CD4-positive, alpha-beta T cell treated with Interferon gamma for 1 hour (primary cell): ENCODE measurements around the gene MLC1.
A peak's percentile ranks its signal among the peaks of the same experiment; 100 is the strongest.

Source experiments
- DNase-seq: peaks from one replicate; pipeline ENCODE4 v3.0.0-alpha.2; 2020

MLC1 gene

DNA sequence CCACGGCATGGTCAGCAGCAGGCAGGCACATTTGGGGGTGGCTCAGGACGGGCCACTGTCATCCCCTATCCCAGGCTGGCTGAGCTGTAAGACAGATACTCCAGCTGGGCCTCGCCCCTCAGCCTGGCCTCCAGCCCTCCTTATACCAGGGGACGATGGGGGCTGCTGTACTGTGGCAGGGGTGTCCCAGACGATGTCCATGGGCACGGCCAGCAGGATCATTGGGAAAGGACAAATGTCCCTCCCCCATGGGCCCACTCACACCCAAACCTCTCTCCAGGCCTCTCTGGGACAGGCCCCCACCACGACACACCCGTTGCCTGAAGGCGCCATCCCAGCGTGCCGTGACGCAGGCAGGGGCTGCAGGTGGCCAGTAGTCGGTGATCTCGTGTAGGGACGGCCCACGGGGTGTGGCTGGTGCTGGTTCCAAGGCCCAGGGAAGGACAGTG, 71.1 kb downstream of the MLC1 start:
- no peak for DNase-seq

DNA sequence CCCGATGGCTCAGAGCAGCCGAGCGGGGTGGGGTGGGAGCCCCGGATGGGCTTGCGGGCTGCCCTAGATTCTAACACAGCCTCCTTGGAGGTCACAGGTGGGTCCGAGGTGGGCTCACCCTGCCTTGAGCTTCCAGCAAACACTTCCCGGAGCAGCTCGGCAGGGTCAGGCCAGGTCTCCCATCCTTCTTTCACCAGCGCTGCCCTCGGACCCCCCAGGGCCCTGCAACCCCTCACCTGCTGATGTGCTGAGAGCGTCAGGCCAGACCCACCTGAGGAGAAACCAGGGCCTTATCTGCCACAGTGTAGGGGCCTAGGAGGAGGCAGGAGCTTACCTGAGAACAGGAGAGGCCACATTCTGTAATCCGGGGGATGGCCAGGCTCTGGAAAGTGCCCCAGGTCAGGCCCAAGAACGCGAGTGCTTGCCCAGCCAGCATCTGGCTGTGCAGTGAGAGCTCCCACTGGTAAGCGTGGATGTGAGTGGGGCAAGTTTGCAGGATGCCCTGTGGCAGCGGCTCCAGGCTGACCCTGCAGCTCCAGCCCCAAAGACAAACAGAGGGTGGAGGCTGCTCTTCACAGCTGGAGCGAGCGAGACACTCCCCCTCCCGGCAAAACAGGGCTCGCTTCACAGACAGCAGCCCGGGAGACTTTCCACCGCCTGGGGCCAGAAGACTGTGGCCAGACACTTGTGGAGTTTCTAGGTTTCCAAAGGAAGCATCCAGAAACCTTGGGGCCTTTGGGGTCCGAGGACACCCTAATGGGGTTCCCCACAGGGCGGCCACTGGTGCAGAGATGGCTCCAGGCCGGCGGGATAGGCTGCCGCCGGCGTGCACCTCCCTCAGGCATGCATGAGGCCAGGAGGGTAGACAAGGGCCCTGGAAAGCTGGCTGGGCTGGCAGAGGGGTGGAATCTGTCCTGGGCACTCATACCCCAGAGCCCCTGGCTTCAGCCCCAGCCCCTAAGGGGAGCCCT, 72.7 kb downstream of the MLC1 start, which contains the start of gene IL17REL:
Gene IL17REL, minus strand, starts transcription at position 555 of the 971 bp plus-strand sequence. Its CDS starts 119 bp downstream, at position 436.
- DNase-seq = no peak

DNA sequence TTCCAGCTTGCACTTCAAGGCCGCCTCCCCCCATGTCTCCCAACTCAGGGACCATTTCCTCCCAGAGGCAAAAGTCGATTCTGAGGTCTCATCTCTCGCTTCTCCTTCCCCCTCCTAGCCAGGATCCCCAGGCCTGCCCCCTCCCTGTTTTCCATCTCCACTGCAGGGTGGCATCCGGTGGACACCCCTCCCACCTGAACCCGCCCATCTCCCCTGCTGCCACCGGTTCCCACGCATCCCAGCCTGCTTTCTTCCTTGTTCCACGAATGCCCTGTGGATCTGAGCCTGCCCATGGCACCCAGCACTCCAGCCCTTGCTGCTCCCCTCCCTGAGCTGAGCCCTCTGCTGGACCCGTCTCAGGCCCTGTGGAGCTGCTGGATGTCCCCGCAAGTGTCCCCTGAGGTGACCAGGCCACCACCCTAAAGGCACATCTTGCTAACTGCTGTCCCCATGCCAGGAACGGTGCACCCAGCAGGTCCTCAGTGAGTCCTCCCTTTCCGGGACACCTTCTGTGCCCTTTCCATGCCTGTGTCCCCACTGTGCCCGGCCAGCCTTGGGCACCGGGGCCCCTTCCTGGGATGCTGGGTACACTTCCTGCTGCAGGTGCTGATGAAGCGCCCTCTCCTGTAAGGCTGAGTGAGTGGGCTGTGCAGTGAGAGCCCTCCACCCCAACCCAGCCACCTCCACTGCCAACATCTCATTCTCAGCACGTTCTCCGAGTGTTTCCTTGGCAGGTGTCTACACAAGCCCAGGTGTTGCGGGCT, 73.6 kb downstream of the MLC1 start:
- DNase-seq = no peak

DNA sequence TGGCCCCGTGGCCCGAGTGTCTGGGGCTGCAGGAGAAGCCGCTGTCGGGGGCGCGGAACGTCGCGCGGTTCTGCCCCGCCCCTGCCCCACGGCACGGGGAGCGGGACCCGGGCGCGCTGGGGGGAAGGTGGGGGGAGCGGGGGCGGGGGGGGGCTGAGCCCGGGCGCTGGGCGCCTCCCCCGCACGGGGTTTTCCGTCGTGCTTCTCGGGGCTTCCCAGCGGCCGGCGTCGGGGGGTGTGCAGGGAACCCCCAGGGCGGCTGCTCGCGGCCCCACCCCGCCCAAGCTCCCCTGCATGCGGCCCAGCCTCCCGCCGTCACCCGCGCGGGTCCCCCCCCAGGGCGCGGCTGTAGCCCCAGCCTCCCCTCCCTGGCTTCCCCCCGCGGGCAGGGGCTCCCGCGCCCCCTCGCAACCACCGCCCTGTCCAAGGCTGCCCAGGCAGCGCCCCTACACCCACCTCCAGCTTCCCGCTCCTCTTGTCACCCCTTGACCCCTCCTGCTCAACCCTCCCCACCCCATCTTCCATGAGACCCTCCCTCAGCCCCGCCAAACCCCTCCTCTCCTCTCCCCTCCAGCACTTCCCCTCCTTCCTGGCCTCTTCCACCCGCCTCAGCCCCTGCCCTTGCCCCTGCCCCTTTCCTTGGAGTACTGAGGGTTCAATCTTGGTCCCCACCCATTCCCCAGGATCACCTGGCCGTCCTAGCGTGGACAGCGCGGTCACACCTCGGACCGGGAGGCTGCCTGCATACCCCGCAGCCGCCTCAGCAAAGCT, 74.4 kb downstream of the MLC1 start:
- DNase-seq = peak; percentile 80

DNA sequence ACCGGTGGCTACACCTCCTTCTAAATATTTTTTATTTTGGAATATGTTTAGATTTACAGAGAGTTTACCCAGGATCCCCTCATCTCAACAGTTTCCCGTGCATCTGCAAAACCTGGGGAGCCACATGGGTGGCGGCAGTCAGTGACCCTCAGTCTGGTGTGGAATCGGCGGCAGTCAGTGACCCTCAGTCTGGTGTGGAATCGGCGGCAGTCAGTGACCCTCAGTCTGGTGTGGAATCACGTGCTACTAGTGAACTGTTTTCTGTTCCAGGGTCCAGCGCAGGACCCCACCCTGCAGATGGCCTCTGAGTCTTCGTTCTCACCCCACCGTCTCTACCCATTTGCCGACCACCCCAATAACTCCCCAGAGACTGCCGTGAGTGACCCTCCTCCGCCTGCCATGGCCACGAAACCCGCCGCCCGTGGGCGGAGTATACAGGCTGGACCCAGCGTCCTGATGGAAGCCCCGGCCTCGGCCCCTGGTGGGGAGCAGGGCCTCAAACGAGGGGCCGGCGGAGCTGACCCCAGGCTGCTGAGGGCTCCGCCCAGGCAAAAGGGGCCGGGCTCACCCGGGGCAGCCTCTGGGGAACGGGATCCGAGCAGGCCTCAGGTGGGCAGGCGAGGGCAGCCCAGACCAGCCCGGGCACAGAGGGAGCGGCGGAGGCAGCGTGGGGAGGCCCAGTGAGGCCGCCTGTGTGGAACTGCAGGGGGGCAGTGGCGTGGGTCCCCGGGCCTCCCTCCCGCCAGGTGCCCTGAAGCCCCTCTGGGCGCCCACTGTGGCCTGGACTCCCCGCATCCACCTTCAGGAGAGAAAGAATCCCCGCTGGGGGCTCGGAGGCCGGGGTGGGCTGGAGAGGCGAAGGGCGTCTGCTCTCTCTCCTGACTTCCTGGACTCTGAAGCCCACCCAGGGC, 75.2 kb downstream of the MLC1 start:
- DNase-seq = no peak
